Natural killer cell (primary cell): ENCODE data around the gene STRIP1. TPM values are rescaled to one million over a fixed set of nuclear protein-coding genes. Genes with fewer than 3 reads are reported as not detected.

Experiments
- ATAC-seq, 3 donors: fragments of 150-1000 bp in 2 of 3; fragments of 200-7000 bp in 1 of 3; cut with Tn5 transposase; 1 replicate in 1 of 3; 2 replicates in 2 of 3; pipeline ENCODE4 v1.10.0; 2021; ENCODE audit warnings: mild to moderate bottlenecking in 2 of 3, moderate library complexity in 2 of 3
- DNase-seq, 2 donors: peaks; one replicate each; pipeline versions ENCODE4 v3.0.0 to v3.0.0-alpha.2; 2013 to 2021; ENCODE audit warnings: mixed read lengths in 1 of 2
- H3K27ac ChIP-seq: one replicate; pipeline ENCODE4 v1.5.1; 2013; ENCODE audit warnings: mild to moderate bottlenecking, low read length
- H3K27me3 ChIP-seq: one replicate; pipeline ENCODE4 v1.6.1; 2013; ENCODE audit warnings: low read length; ENCODE audit not compliant: control insufficient read depth, insufficient read depth
- H3K36me3 ChIP-seq: one replicate; pipeline ENCODE4 v1.6.1; 2013; ENCODE audit warnings: low read length; ENCODE audit not compliant: control insufficient read depth, insufficient read depth
- H3K4me1 ChIP-seq: one replicate; pipeline ENCODE4 v1.6.1; 2013; ENCODE audit warnings: low read length; ENCODE audit not compliant: control insufficient read depth, insufficient read depth
- H3K4me3 ChIP-seq: one replicate; pipeline ENCODE4 v1.5.1; 2013; ENCODE audit warnings: low read length
- H3K9me3 ChIP-seq: one replicate; pipeline ENCODE4 v1.6.1; 2013; ENCODE audit warnings: low read length; ENCODE audit not compliant: control insufficient read depth, insufficient read depth
- H3K27ac Mint-ChIP-seq, 2 donors: one replicate each; pipeline ENCODE4 v1.8.0; 2022; ENCODE audit warnings: mild to moderate bottlenecking in 2 of 2, mixed read lengths in 2 of 2, moderate library complexity in 1 of 2
- H3K27me3 Mint-ChIP-seq, 2 donors: one replicate each; pipeline ENCODE4 v1.8.0; 2022; ENCODE audit warnings: low read depth in 2 of 2, mixed read lengths in 2 of 2
- H3K36me3 Mint-ChIP-seq: one replicate; pipeline ENCODE4 v1.8.0; 2022; ENCODE audit warnings: mixed read lengths
- H3K4me1 Mint-ChIP-seq, 2 donors: one replicate each; pipeline ENCODE4 v1.8.0; 2022; ENCODE audit warnings: mixed read lengths in 2 of 2
- H3K4me3 Mint-ChIP-seq: one replicate; pipeline ENCODE4 v1.8.0; 2022; ENCODE audit warnings: mild to moderate bottlenecking, moderate library complexity, mixed read lengths
- H3K9me3 Mint-ChIP-seq, 2 donors: one replicate each; pipeline ENCODE4 v1.8.0; 2022; ENCODE audit warnings: mixed read lengths in 2 of 2
- CTCF ChIP-seq: fragments of 200-600 bp; IDR thresholded peaks from one replicate; pipeline ENCODE4 v1.8.0; 2022; ENCODE audit warnings: antibody characterized with exemption
- WGBS: methylation state at CpG from one replicate; pipeline ENCODE4 v1.1.7; 2013; ENCODE audit warnings: missing lambda C conversion rate; ENCODE audit not compliant: insufficient coverage; 5-methylcytosine and 5-hydroxymethylcytosine counted together
- intact Hi-C: fragments of 100-400 bp; cut with micrococcal nuclease; formaldehyde crosslinking; loops from one replicate; pipeline ENCODE4 v1.14.2; 2022
- total RNA-seq, 4 donors: library from RNA; stranded (reverse); fragments of 120-200 nt in 1 of 4; gene quantifications; one replicate each; pipeline versions ENCODE4 v1.2.3 to v1.2.4, GENCODE V29; 2013 to 2022

Gene STRIP1
- total RNA-seq, 3 donors from 2014 or later (not counting 1 experiment from before 2014, with no cell fraction given) = 92.4 to 139 (median 130) TPM

- Histone ChIP-seq H3K9me3 (no peaks in the 10 kb centered on the region), H3K4me3 (no peak overlapping the region), H3K36me3 (no peaks in the 10 kb centered on the region), H3K27me3 (peaks cover 21% of the 10 kb centered on the region), H3K27ac (no peak overlapping the region), H3K4me1 (peaks cover 16% of the 10 kb centered on the region)
- H3K4me1 Mint-ChIP-seq = peaks cover 15 to 19% of the 10 kb centered on the region in 2 donors
- peaks cover 38 to 67% of the 10 kb centered on the region in 2 donors for H3K27me3 Mint-ChIP-seq
- TF ChIP-seq CTCF = no peak
- 89% methylated on average over 5 of the region's 5 CpGs for WGBS
- intact Hi-C loops = loop anchor here (10.0 kb wide), 1 partner anchor 379 kb away; no protein-coding TSS in a partner anchor
- peak overlapping the region; percentile 18 for H3K4me3 Mint-ChIP-seq
- no peak for ATAC-seq
- H3K27ac Mint-ChIP-seq = no peak overlapping the region
- no peak for DNase-seq
- H3K36me3 Mint-ChIP-seq = no peaks in the 10 kb centered on the region
- H3K9me3 Mint-ChIP-seq = no peaks in the 10 kb centered on the region
Observed at GRCh38 chr1:110085671-110086070, 51.2 kb downstream of the STRIP1 start.

GRCh38 chr1:110086961-110087360 is 52.5 kb downstream of the STRIP1 start:
- Histone ChIP-seq H3K36me3 (no peaks in the 10 kb centered on the region), H3K27ac (no peak overlapping the region), H3K9me3 (no peaks in the 10 kb centered on the region), H3K4me3 (no peak overlapping the region), H3K27me3 (peaks cover 21% of the 10 kb centered on the region), H3K4me1 (peaks cover 16% of the 10 kb centered on the region)
- Mint-ChIP-seq H3K27ac (no peak overlapping the region), H3K4me1 (peaks cover 15 to 19% of the 10 kb centered on the region in 2 donors), H3K9me3 (no peaks in the 10 kb centered on the region), H3K36me3 (no peaks in the 10 kb centered on the region), H3K4me3 (no peak overlapping the region), H3K27me3 (peaks cover 38 to 61% of the 10 kb centered on the region in 2 donors)
- no peak for DNase-seq
- intact Hi-C loops = loop anchor here (10.0 kb wide), 1 partner anchor 378 kb away; no protein-coding TSS in a partner anchor
- 84% methylated on average over 4 of the region's 4 CpGs for WGBS
- no peak for ATAC-seq
- TF ChIP-seq CTCF = no peak

- peak; percentile 53 for TF ChIP-seq CTCF
- Mint-ChIP-seq H3K27me3 (peaks cover 37 to 59% of the 10 kb centered on the region in 2 donors), H3K36me3 (no peaks in the 10 kb centered on the region), H3K9me3 (no peaks in the 10 kb centered on the region), H3K4me1 (peaks cover 14 to 18% of the 10 kb centered on the region in 2 donors), H3K4me3 (peak overlapping the region; percentile 21), H3K27ac (no peak overlapping the region)
- Histone ChIP-seq H3K4me1 (peaks cover 13% of the 10 kb centered on the region), H3K27me3 (peaks cover 13% of the 10 kb centered on the region), H3K9me3 (no peaks in the 10 kb centered on the region), H3K36me3 (no peaks in the 10 kb centered on the region), H3K4me3 (no peak overlapping the region), H3K27ac (no peak overlapping the region)
- 55% methylated on average over 15 of the region's 15 CpGs for WGBS
- ATAC-seq (peak; percentile 67 to 77 (median 75)), DNase-seq (peak in 1 of 2 donors; percentile 70)
- intact Hi-C loops = loop anchor here (10.0 kb wide), 1 partner anchor 377 kb away; no protein-coding TSS in a partner anchor
Observed at GRCh38 chr1:110087812-110088738, 53.7 kb downstream of the STRIP1 start.
